Stimulated activated CD4-positive, alpha-beta T cell treated with anti-CD3 and anti-CD28 coated beads, Interleukin-15, amount 100 ng/mL, for 48 hours (primary cell): ENCODE data around the gene C19orf47.

Experiments used
- DNase-seq, 2 donors: peaks; one replicate each; pipeline ENCODE4 v3.0.0-alpha.2; 2020; ENCODE audit warnings: low read depth in 2 of 2

C19orf47 gene

GRCh38 chr19:40282209-40282580, 66.0 kb downstream of the C19orf47 start:
- DNase-seq, result no peak

DNA sequence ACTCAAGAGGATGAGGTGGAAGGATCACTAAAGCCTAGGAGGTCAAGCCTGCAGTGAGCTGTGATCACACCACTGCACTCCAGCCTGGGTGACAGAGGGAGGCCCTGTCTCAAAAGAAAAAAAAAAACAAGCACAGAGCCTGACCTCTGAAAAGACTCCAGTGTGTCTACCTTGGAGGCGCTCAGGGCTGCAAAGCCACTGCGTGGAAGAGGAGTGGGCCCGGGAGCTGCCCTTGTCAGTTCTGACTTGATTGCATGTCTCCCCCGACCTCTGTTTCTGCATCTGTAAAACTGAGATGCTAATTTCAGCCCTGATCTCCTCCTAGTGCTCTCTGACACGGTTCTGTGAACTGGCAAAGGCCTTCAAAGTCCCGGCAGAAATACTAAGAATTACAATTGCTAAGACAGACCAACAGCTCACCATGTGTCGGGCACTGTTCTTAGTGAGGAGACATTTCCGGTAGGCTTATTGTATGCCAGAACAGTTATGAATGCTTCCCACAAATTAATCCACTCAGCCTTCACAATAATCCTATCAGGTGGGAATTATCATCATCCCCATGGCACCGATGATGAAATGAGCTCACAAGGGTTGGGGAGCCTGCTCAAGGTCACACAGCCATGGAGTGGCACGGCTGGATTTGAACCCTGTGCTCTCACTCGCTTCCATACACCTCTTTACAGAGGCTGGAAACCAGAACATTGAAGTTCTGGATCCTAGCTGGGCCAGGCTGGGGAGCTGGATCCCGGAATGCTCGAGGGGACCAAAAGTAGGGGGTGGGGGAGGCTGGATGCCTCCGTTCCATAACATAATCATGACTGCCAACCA, 66.6 kb downstream of the C19orf47 start:
- no peak for DNase-seq

- DNase-seq, result no peak
These were observed 67.5 kb downstream of the C19orf47 start for GRCh38 chr19:40280608-40281221.

- no peak for DNase-seq
These were observed 68.2 kb downstream of the C19orf47 start for GRCh38 chr19:40279761-40280607.

DNA sequence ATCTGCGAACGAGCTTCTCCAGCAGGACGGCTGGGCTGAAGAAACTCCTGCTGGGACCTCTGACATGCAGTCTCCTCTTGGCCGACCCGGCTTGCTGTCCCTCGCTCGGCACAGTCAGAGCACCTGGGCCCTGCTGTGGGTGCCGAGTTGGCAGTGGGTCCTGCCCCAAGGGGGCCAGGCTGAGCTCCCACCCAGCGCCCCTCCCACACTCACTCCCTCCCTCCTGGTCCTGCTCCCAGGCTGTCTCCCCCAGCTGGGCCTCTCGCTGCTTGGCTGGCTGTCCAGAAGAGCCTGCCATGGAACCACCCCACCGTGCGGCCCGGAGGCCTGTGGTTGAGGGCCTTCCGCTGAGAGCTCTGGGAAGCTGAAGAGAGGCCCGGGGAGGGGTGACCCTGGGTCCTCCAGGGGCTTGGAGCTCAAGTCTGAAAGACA, 69.1 kb downstream of the C19orf47 start:
- DNase-seq, result no peak

DNA sequence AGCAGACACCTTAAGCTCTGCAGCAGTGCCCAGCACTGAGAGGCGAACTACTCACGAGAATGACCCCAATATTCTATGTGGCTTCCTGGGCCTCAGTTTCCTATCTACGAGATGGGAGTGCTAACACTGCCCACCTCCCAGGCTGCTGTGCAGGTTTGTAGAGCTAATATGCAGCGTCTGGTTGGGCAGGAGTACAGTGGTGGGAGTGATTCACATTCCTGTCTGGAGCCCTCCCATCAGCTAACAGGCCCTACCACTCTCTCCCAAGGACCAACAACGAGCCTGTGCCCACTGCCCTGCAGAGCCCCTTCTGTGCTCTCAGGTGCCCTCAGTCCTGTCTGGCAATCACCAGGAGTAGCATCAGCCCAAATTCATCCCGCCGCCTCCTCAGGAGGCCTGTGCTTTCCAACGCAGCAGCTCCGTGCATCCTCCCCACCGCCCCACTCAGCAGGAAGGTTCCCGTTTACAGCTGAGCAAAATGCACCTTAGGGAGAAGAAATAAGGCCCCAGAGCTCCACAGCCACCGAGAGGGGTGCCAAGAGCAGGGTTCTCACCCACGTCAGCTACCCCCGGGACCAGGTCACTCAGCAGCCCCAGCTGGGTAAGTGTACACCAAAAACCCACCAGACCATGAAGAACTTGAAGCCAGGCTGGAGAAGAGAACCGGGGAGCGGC, 69.7 kb downstream of the C19orf47 start:
- DNase-seq, result no peak

- DNase-seq, result no peak
These were observed 70.7 kb downstream of the C19orf47 start for GRCh38 chr19:40277356-40278059.

GRCh38 chr19:40274585-40275544, 73.3 kb downstream of the C19orf47 start:
- peak in 1 of 2 donors; percentile 15 for DNase-seq

DNA sequence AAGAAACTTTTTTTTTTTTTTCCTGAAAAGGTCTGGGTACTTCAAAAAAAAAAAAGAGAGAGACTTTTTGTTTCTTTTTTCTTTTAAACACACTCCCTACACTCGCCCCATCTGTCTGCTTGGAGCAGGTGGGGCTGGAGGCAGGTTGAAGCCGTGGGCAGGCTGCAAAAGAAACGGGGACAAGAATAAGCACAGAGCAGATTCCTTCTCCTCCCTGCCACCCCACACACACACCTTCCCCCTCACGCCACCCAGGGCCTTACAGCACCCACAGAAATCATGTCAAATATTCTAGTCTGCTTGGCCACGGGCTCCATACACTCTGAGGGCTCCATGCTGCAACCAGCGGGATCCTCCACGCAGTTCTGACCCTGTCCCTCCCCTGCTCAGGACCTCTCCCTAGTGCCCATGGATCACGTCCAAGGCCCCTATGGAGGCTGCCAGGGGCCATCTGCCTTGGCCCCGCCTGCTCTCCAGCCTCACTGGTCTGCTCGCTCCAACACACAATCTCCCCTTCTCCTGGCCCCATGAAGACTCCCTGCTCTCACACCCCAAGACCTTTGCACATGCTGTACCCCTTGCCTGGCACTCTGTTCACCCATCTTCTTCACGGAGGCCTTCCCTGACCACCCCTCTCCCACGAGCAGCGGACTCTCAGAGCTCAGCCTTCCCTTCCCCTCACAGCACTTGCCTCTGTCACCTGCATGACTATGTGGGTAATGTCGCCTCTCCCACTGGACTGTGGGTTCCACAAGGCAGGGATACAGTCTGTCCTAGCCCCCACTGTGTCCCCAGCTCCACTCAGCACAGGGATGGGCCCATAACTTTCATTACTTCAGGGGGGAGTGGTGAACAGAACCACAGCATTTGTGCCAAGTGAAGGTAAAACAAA, 74.5 kb downstream of the C19orf47 start:
- no peak for DNase-seq

DNA sequence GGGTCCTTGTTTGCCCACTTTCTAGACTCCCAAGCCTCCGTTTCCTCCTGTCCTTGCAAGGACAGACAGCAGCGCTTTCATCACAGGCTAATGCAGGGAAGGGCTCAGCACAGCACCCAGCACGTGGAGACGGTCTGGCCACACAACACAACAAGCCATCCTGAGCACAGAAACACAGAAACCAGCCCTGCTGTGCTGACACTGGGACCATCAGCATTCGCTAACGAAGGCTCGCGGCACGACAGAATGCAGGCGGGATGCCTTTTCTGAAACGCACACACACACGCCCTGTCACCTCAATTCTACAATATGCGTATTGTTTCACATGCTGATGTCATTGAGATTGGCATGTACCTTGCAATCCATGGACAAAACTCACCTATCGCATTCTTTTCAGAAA, 75.9 kb downstream of the C19orf47 start:
- no peak for DNase-seq

- no peak for DNase-seq
These were observed 76.5 kb downstream of the C19orf47 start for GRCh38 chr19:40271706-40272105.

DNA sequence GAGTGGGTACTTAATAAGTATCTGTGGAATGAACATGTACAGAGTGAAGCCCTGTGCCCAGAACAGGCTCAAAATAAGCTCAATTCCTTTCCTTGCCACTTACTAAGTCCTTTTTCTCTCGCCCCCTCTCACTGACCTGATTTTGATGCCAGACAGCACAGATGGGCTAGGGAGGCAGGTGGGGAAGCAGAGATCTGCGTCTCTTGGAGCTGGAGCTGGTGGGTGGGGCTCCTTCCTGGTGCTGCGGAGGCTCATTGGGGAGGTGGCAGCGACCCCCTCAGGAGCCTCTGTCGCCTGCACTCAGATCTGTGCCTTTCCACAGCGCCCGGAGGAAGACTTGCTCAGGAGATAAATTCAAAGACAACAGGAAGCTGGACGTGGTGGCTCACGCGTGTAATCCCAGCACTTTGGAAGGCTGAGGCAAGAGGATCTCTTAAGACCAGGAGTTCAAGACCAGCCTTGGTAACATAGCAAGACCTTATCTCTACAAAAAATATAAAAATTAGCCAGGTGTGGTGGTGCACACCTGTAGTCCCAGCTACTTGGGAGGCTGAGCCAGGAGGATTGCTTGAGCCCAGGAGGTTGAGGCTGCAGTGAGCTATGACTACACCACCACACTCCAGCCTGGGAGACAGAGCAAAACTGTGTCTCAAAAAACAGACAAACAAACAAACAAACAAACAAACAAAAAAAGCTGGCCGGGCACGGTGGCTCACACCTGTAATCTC, 77.7 kb downstream of the C19orf47 start:
- DNase-seq, result no peak
